GM21526 (cell line): ENCODE results near the gene AMER1.
"Not testable (repeated sequence)": the region's sequence is repeated elsewhere in the genome, so short reads cannot be mapped to it uniquely, and the experiment has no call there.

ENCODE experiments used
- ATAC-seq: cut with Tn5 transposase; IDR thresholded peaks from one replicate; pipeline ENCODE4 v1.9.1; 2021; ENCODE audit warnings: moderate library complexity; ENCODE audit not compliant: unreplicated experiment, low FRiP score

AMER1 gene

GRCh38 chrX:64205441-64205734 lies at the start of gene AMER1:
AMER1 (minus strand) TSS chrX:64205708; CDS start chrX:64193286, 12,422 bp downstream.
- peak; percentile 45 for ATAC-seq

DNA sequence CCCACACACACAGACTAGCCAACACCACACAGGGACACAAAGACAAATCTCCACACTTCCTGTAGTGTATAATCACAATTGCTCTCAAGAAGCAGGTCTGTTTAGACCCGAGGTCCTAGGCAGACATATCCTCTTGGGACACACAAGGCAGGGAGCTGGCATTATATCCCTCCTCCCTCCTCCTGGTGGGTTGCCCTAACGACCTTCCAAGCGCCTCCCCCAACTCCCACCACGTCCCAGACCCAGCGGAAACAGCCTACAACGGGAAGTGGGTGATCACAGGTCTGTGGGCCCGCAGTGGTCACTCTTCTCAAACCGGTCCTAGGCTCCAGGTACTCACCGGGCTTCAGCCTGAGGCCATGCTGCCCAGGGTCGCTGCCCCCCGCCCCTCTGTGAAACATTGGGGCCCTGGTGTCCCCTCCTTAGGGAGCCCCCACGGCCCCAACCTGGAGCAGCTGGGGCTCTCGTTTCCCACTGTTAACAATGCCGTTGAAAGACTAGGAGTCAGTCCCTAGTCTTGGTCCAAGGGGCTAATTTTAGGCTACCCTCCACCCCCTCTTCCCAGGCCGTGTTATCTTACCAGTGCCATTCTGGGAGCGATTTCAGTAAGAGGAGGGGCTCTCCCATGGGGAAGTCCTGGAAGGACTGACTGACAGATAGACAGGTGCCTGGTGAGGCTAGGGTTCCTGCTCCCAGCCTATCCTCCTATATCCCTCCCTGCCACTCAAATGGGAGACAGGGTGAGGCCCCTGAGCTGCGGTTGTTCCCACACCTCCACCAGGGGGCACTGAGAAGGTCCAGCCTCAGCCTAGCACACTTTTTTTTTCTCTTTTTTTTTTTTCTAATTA lies 24.8 kb upstream of the AMER1 start, which contains the start of gene ASB12:
Gene ASB12, minus strand, starts transcription at position 485 of the 848 bp plus-strand sequence. CDS start 4,957 bp downstream, outside the sequence.
- no peak for ATAC-seq

GRCh38 chrX:64229154-64229553 lies 23.6 kb upstream of the AMER1 start:
- ATAC-seq, result no peak

GRCh38 chrX:64218023-64218422 lies 12.5 kb upstream of the AMER1 start:
- ATAC-seq, result no peak

- ATAC-seq, result not testable (repeated sequence)
These were observed 8.5 kb upstream of the AMER1 start for GRCh38 chrX:64213989-64214388.

DNA sequence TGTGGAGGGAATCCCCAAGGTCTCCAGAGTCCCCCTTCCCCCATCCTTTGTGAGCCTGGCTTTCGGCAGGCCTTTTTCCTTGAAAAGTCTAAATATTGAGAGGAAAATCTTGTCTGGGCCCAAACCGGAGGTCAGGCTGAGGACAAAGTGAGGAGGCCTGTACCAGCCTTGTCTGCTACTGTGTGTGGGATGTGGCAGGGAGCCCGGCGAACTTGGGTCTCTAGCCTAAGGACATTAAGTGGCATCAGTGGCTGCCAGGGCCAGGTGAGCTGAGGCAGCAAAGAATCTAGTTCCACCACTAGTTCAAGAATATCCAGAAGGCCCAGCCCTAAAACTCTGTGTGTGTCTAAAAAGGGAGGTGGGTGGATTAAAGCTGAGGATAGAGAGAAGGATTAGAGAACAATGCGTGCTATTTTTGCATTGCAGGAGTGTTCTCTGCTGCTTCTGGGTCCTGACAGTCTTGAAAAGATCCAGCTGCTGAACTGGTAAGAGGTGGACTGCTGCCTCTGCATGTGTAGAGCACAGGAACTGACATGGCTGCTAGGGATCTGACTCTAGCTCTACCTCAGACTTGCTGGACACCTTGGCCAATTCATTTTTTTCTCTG lies 1.2 kb upstream of the AMER1 start:
- ATAC-seq, result no peak

DNA sequence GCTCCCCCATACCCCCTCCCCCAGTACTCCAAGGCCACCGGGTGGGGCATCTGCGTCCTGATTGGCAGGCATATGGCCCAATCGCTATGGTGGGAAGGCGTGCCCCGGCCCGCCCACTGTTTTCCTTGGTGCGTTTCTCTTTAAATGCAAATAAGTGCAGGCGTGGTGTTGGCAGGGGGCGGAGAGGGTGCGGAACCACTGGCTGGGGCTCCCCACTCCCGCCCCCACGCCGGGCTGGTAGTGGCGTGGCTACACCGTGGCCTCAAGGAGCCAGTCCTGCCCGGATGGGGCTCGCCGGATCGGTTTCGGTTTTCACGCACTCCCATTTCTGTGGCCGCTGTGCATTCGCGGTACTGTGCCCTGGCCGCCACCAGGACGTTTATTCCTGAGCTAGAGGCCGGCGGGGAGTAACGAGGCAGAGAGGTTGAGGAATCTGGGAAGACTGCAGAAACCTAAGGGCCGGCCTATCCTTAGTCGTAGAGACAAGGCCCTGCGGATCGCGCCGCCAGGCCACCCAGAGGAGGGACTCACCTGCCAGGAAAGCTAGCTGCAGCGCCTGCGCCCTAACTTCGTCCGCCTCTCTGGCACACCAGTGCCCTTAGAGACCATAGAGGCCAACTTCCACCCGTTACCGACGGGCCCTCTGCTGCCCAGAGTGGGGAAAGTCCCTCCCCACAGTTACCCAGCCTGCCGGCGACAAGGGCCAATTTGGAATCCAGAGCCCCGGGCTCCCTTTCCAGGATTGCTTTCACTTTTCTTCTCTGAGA lies 410 bp upstream of the AMER1 start:
- peak; percentile 89 for ATAC-seq

GRCh38 chrX:64204701-64205440 lies 637 bp downstream of the AMER1 start:
- ATAC-seq, result peak; percentile 14

DNA sequence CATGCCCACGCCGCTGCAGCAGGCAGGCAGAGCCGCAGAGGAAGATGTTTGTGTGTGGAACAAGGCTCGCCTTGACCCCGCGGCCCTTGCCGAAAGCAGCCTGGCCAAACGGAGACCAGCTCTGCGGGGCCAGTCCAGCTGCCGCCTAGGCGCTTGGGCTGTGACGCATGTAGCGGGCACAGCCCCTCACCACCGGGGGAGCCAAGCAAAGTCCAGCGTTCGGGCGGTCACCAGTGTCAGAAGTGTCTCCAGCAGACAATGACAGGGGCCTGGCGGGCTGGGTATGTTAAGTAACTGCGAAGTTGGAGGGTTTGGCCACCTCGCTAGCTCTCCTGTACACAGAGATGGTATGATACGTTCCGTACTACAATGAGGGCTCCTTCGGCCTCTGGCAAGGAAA lies 1.3 kb downstream of the AMER1 start:
- ATAC-seq, result no peak

GRCh38 chrX:64202808-64203325 lies 2.6 kb downstream of the AMER1 start:
- no peak for ATAC-seq

DNA sequence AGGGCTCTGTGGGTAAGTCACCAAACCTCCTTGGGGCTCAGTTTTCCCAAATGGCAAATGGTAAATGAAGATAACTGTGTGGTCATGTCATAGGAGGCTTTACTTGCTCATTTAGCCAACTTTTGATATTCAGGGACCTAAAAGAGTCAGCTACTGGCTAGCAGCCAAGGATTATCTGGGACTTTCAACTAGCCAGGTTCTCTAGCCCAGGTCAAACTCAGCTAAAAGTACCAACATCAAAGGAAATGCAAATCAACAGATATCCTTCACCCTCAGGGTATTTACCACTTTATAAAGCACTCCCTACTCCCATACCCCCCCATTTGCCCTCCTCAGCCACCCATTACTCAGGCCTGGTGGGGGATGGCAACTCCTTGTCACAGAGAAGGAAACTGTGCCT lies 7.5 kb downstream of the AMER1 start:
- ATAC-seq, result no peak

- no peak for ATAC-seq
These were observed 8.9 kb downstream of the AMER1 start for GRCh38 chrX:64196606-64197005.

- ATAC-seq, result no peak
These were observed 9.6 kb downstream of the AMER1 start for GRCh38 chrX:64195862-64196261.

DNA sequence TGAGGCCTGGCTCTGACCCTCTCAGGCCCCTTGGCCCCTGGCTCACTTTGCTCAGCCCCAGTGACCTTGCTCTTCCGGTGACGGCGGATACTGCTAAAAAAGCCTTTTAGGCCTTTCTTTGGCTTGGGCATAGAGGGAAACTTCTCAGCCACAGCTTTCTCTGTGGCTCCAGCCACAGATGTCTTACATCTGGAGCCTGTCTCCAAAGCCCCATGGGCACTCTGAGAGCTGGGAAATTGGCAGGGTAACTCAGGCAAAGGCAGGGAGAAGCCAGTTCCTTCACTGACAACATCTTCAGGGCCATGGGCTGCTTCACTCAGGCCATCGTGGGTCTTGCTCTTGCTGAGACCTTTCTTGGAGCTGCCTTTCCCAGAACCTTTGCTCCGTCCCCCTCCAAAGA lies 12.8 kb downstream of the AMER1 start:
- no peak for ATAC-seq

DNA sequence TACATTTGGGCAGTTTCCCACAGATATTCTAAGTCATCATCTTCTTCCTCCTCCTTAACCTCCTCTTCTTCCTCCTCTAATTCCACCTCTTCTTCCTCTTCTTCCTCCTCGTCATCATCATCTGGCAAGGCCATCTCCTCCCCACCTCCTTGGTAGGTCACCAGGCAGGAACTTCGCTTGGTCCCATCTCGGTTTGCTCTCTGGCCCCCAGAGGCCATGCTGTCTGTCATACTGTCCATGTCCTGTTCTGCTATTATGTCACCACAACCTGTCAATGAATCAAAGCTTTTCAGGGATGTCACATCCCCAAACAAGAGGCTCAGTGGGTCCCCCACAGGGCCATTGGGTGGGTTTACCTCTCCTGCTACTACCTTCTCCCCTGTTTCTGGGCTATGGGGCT lies 13.5 kb downstream of the AMER1 start:
- ATAC-seq, result no peak

DNA sequence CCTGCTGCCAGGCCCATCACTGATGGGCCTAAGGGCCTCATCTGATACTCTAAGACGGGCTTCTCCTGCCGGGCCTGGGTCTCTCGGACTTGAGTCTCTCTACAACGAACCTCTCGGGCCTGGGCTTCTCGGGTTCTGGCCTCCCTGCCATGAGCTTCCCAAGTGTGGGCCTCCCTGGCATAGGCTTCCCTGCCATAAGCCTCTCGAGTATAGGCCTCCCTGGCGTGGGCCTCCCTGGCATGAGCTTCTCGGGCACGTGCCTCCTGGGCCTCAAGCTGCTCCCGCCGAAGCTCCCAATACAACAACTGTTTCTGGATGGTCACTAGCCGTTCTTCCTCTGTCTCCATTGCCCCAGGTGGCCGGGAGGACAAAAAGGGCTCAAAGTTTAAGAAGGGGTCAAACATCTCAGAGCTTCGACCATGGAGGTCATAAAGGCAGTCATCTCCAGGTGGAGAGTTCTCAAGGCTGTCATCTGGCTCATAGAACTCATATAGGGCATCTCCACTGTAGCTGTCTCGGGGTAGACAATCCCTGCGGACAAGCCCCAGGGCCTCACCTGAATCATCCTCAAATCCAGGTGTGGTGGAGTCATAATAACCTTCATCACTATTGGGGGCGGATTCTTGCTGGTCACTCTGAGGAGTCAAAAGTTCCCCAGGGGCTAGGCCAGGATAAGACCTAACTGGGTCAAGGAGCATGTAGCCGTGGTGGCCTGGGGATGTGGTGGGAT lies 14.1 kb downstream of the AMER1 start:
- no peak for ATAC-seq

- ATAC-seq, result no peak
These were observed 15.3 kb downstream of the AMER1 start for GRCh38 chrX:64190136-64190740.

DNA sequence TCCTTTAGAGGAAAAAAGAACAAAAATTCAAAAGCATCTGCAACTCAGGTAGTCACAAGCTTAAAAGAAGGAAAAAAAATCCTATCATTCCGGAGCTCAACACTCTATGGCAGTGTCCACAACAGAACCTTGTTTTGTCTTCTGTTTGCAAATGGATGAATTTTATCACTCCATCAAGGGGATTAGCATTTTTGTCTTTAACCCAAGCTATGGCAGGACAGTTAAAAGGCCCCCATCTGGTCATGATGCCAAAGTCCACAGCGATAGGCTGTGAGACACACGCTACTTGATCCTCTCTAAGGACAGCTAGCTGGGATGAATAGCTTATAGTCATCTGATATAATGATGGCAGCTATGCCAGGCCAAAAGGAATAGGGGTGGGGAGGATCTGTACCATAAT lies 16.6 kb downstream of the AMER1 start:
- no peak for ATAC-seq

DNA sequence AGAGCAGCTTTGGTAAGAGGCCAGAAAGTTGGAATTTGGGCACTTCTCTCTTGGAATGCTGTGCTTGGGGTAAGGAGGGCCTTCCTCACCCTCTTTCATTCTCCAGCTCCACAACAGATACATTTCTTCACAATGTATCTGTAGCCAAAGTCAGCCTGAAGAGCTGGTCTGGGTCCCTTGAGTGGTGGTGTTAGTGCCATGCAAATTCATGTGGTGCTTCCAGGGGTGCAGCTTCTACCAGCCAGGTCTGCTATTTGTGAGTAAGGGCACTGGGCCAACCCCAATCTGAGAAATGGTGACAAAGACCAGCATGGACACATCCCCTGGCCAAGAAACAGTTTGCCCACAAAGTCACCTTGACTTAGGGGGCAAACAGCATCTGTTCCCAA lies 17.8 kb downstream of the AMER1 start:
- no peak for ATAC-seq
